LNCaP clone FGC (cell line): ENCODE measurements around the gene ZNF43.
"Not testable (repeated sequence)": the region's sequence is repeated elsewhere in the genome, so short reads cannot be mapped to it uniquely, and the experiment has no call there.

Experiments
- DNase-seq: peaks from one replicate; pipeline ENCODE4 v3.0.0-alpha.2; 2011; ENCODE audit warnings: low read depth
- H3K4me3 ChIP-seq: 2 replicates; pipeline ENCODE4 v1.5.1; 2011; ENCODE audit warnings: mild to moderate bottlenecking, low read depth, low read length, control low read depth
- CTCF ChIP-seq: IDR thresholded peaks from 2 replicates; pipeline ENCODE4 v1.5.1; 2012; ENCODE audit warnings: mild to moderate bottlenecking; ENCODE audit not compliant: control insufficient read depth, insufficient read depth; ENCODE audit errors: extremely low read depth

Gene ZNF43

GRCh38 chr19:21835810-21836444 lies at the start of gene ZNF43:
Gene ZNF43, minus strand, starts transcription at chr19:21836182. Its CDS starts 144 bp downstream, at chr19:21836038.
- peak within 1 kb of the TSS; percentile 92 for H3K4me3 ChIP-seq
- peak; percentile 92 for DNase-seq
- TF ChIP-seq CTCF, result no peak

GRCh38 chr19:21885516-21885915 lies 49.5 kb upstream of the ZNF43 start:
- not testable (repeated sequence) for DNase-seq, H3K4me3 ChIP-seq

- DNase-seq, H3K4me3 ChIP-seq: not testable (repeated sequence)
These were observed 48.8 kb upstream of the ZNF43 start for GRCh38 chr19:21884786-21885185.

- no peak overlapping the region for H3K4me3 ChIP-seq
- no peak for DNase-seq
- TF ChIP-seq CTCF, result no peak
These were observed 47.5 kb upstream of the ZNF43 start for GRCh38 chr19:21883516-21883915.

- not testable (repeated sequence) for DNase-seq, H3K4me3 ChIP-seq
- peak; percentile 32; the same call in 1 of the 2 replicates for TF ChIP-seq CTCF
These were observed 44.8 kb upstream of the ZNF43 start for GRCh38 chr19:21880761-21881160.

GRCh38 chr19:21878646-21879045 lies 42.7 kb upstream of the ZNF43 start:
- DNase-seq, result no peak
- TF ChIP-seq CTCF, result no peak
- no peak overlapping the region for H3K4me3 ChIP-seq

- no peak for DNase-seq
- no peak for TF ChIP-seq CTCF
- no peak overlapping the region for H3K4me3 ChIP-seq
These were observed 42.0 kb upstream of the ZNF43 start for GRCh38 chr19:21877976-21878375.

GRCh38 chr19:21876608-21877007 lies 40.6 kb upstream of the ZNF43 start:
- DNase-seq, H3K4me3 ChIP-seq: not testable (repeated sequence)
